Lung (tissue), 12 donors: ENCODE data around the gene SVOP. TPM values are rescaled to one million over a fixed set of nuclear protein-coding genes. Genes with fewer than 3 reads are reported as not detected.

Experiments
- ATAC-seq: fragments of 200-7000 bp; cut with Tn5 transposase; one replicate; pipeline ENCODE4 v1.9.1; 2020; ENCODE audit warnings: moderate number of reproducible peaks; ENCODE audit not compliant: insufficient read depth, low FRiP score
- DNase-seq, 3 donors: peaks; one replicate each; pipeline ENCODE4 v3.0.0-alpha.2; 2013 to 2017
- H3K27ac ChIP-seq, 2 donors: one replicate each; pipeline ENCODE4 v1.5.1; 2013; ENCODE audit warnings: mild to moderate bottlenecking in 2 of 2, moderate library complexity in 2 of 2, control low read depth in 1 of 2, inconsistent platforms in 1 of 2, low read depth in 1 of 2, low read length in 1 of 2
- H3K27me3 ChIP-seq, 3 donors: one replicate each; pipeline ENCODE4 v1.5.1; 2013; ENCODE audit warnings: low read length in 2 of 3; ENCODE audit not compliant: control insufficient read depth in 3 of 3, insufficient read depth in 3 of 3
- H3K36me3 ChIP-seq, 4 donors: one replicate each; pipeline ENCODE4 v1.5.1; 2013; ENCODE audit warnings: low read length in 4 of 4, mild to moderate bottlenecking in 1 of 4, moderate library complexity in 1 of 4; ENCODE audit not compliant: control insufficient read depth in 4 of 4, insufficient read depth in 4 of 4
- H3K4me1 ChIP-seq, 5 donors: one replicate each; pipeline ENCODE4 v1.5.1; 2013; ENCODE audit warnings: low read length in 5 of 5, mild to moderate bottlenecking in 2 of 5, moderate library complexity in 1 of 5; ENCODE audit not compliant: control insufficient read depth in 5 of 5, insufficient read depth in 5 of 5
- H3K4me3 ChIP-seq: one replicate; pipeline ENCODE4 v1.5.1; 2013; ENCODE audit warnings: mild to moderate bottlenecking, control low read depth, moderate library complexity
- H3K9ac ChIP-seq, 2 donors: one replicate each; pipeline ENCODE4 v1.5.1; 2013; ENCODE audit warnings: low read length in 2 of 2, control low read depth in 1 of 2; ENCODE audit not compliant: insufficient read depth in 1 of 2
- H3K9me3 ChIP-seq, 4 donors: one replicate each; pipeline ENCODE4 v1.5.1; 2013; ENCODE audit warnings: low read length in 3 of 4, mild to moderate bottlenecking in 1 of 4, moderate library complexity in 1 of 4; ENCODE audit not compliant: control insufficient read depth in 4 of 4, insufficient read depth in 3 of 4
- WGBS, 2 donors: extraction: QIAGEN DNeasy Blood & Tissue Kit; methylation state at CpG; one replicate each; pipeline ENCODE4 v1.1.7; 2013; 5-methylcytosine and 5-hydroxymethylcytosine counted together
- polyA plus RNA-seq, 2 donors: library from polyadenylated mRNA; stranded (reverse); fragments of 200-250 nt; gene quantifications; one replicate each; pipeline ENCODE4 v1.2.1, GENCODE V29; 2013
- total RNA-seq, 2 donors: library from RNA; depleted of rRNA in 1 of 2; stranded (reverse); fragments of >200 nt in 1 of 2; gene quantifications; one replicate each; pipeline ENCODE4 v1.2.1, GENCODE V29; 2014 to 2021
- TF ChIP-seq, protein P1 (sequence below): IDR thresholded peaks from 2 replicates; pipeline ENCODE4 v1.5.1; 2012; ENCODE audit warnings: mild to moderate bottlenecking; ENCODE audit errors: control extremely low read depth, extremely low read depth
- donor health status: control.
- donor health status: control.
- donor health status: Bipolar disorder and iron deficiency.
- donor health status: healthy.
- donor health status: DM: yes; HTN: yes; CAD: no.

Gene SVOP
- total and polyA plus RNA-seq, 4 donors = 0.11 TPM; not detected in 3

DNA sequence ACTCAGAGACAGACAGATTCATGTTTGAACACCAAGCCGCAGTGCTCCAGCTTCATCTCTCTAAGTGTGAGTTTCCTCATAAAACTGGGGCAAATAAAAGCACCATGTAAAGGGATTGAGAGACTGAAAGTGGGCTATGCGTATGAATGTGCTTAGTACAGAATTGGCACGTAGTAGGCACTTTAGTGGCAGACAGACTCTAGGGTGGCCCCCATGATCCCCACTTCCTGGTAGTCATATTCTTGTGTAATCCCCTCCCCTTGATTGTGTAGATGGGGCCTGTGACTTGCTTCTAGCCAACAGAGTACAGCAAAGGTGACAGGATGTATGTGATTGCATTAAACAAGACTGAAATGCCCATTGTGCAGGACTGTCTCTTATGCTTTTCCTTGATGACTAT lies 98.0 kb downstream of the SVOP start:
- no peak for DNase-seq
- WGBS, 2 donors = 94 to 97% methylated on average over 3 of the region's 3 CpGs
- H3K9ac ChIP-seq = no peak overlapping the region
- H3K4me3 ChIP-seq = no peak overlapping the region
- peaks cover 0 to 4% (median 0%) of the 10 kb centered on the region in 5 donors for H3K4me1 ChIP-seq
- TF ChIP-seq, protein P1, sequence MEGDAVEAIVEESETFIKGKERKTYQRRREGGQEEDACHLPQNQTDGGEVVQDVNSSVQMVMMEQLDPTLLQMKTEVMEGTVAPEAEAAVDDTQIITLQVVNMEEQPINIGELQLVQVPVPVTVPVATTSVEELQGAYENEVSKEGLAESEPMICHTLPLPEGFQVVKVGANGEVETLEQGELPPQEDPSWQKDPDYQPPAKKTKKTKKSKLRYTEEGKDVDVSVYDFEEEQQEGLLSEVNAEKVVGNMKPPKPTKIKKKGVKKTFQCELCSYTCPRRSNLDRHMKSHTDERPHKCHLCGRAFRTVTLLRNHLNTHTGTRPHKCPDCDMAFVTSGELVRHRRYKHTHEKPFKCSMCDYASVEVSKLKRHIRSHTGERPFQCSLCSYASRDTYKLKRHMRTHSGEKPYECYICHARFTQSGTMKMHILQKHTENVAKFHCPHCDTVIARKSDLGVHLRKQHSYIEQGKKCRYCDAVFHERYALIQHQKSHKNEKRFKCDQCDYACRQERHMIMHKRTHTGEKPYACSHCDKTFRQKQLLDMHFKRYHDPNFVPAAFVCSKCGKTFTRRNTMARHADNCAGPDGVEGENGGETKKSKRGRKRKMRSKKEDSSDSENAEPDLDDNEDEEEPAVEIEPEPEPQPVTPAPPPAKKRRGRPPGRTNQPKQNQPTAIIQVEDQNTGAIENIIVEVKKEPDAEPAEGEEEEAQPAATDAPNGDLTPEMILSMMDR = no peak
- H3K27me3 ChIP-seq = no peaks in the 10 kb centered on the region
- no peaks in the 10 kb centered on the region for H3K36me3 ChIP-seq
- peaks cover 0 to 5% (median 1%) of the 10 kb centered on the region in 4 donors for H3K9me3 ChIP-seq
- no peak overlapping the region for H3K27ac ChIP-seq
- no peak for ATAC-seq

DNA sequence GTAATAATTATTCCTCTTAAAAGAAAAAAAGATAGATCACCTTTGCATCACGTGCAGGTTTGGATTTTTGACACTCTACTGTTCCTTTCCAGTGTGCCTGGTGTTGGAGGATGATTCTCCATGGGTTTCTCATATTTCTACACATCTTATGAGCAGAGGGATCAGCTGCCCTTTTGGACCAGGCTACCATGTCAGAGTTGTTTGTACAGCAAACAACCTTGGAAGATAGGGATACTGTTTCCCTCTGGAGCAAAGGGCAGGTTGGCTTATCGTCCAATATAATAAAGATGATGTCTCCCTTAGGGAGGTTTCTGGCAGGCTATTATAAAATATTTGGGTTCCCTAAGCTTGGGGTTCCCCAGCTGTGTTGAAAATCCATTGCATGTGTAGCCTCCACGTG lies 98.9 kb downstream of the SVOP start:
- H3K9me3 ChIP-seq = peaks cover 0 to 3% (median 1%) of the 10 kb centered on the region in 4 donors
- TF ChIP-seq, protein P1 = no peak
- ATAC-seq (no peak), DNase-seq (no peak)
- 67 to 84% methylated on average over 3 of the region's 3 CpGs for WGBS, 2 donors
- no peaks in the 10 kb centered on the region for H3K27me3 ChIP-seq
- H3K27ac ChIP-seq = no peak overlapping the region
- H3K4me1 ChIP-seq = peaks cover 0 to 4% (median 0%) of the 10 kb centered on the region in 5 donors
- H3K4me3 ChIP-seq = no peak overlapping the region
- no peaks in the 10 kb centered on the region for H3K36me3 ChIP-seq
- H3K9ac ChIP-seq = no peak overlapping the region

DNA sequence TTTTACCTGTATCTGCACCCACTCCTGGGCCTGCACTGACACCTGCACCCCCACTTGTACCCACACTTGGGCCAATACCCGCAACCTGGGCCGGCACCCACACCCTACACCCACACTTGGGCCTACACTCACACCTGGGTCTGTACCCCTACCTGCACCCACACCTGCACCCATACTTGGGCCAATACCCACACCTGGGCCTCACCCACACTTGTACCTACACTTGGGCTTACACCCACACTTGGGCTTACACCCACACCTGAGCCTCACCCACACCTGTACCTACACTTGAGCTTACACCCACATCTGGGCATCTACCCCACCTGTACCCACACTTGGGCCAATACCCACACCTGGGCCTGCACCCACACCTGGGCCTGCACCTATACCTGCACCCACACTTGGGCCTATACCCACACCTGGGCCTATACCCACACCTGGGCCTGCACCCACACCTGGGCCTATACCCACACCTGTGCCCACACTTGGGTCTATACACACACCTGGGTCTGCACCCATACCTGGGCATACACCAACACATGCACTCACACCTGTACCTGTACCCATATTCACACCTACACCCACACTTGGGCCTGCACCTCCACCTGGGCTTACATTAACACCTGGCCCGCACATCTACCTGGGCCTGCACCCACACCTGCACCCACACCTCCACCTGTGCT lies 101.8 kb downstream of the SVOP start:
- Histone ChIP-seq H3K27me3 (no peaks in the 10 kb centered on the region), H3K9me3 (peaks cover 0 to 3% (median 1%) of the 10 kb centered on the region in 4 donors), H3K36me3 (no peaks in the 10 kb centered on the region), H3K4me1 (peaks cover 0 to 4% (median under 1%) of the 10 kb centered on the region in 5 donors), H3K27ac (no peak overlapping the region), H3K9ac (no peak overlapping the region), H3K4me3 (no peak overlapping the region)
- TF ChIP-seq, protein P1 = no peak
- no peak for ATAC-seq
- DNase-seq = no peak
- 83 to 96% methylated on average over 3 of the region's 3 CpGs for WGBS, 2 donors
